Measurements from ENCODE around the gene GALNTL6.

DNA sequence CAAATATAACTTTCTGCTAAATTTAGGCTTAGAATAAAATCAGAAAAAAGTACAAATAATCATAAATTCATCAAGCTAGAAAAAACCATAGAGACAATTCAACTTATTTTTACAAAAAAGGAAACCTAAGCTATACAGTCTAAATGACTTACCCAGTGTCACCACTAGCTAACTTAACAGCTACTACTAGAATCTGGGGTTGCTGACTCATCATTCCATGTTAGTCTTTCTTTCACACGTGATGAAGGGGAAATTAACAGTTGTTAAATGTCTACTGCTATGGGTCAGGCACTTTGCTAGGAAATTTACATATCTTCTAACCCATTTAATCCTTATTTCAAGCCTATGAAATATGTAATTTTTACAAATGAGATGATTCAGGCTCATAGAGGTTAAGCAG, 1006.1 kb downstream of the GALNTL6 start:
- no peak for TF ChIP-seq FOXA1 (IDR thresholded peaks at IDR 0.05)
- TF ChIP-seq FOXK2 (IDR thresholded peaks at IDR 0.05) = no peak
- TF ChIP-seq L3MBTL2 (conservative IDR thresholded peaks at IDR 0.05) = no peak
- no peak for TF ChIP-seq FOXM1 (IDR thresholded peaks at IDR 0.05; ENCODE audit: borderline replicate concordance)
- TF ChIP-seq ZNF384 (IDR thresholded peaks at IDR 0.05) = no peak
